ENCODE data around the gene SYCP2. TPM values are rescaled to one million over a fixed set of nuclear protein-coding genes. Genes with fewer than 3 reads are reported as not detected.

Gene SYCP2
- total RNA-seq, 1 experiment from 2014 or later = 0.70 TPM

- Mint-ChIP-seq H3K9me3 (peaks cover 0 to 20% of the 10 kb centered on the region in 2 experiments; a peak in 4 of 5 replicates), H3K27ac (no peak overlapping the region), H3K27me3 (ENCODE audit: low read depth) (peaks cover 20% of the 10 kb centered on the region), H3K4me1 (peaks cover 6 to 11% of the 10 kb centered on the region in 2 experiments), H3K4me3 (no peak overlapping the region), H3K36me3 (ENCODE audit: insufficient read depth in 1 of 3, low read depth in 3 of 3) (no peaks in the 10 kb centered on the region)
- TF ChIP-seq, protein P1, sequence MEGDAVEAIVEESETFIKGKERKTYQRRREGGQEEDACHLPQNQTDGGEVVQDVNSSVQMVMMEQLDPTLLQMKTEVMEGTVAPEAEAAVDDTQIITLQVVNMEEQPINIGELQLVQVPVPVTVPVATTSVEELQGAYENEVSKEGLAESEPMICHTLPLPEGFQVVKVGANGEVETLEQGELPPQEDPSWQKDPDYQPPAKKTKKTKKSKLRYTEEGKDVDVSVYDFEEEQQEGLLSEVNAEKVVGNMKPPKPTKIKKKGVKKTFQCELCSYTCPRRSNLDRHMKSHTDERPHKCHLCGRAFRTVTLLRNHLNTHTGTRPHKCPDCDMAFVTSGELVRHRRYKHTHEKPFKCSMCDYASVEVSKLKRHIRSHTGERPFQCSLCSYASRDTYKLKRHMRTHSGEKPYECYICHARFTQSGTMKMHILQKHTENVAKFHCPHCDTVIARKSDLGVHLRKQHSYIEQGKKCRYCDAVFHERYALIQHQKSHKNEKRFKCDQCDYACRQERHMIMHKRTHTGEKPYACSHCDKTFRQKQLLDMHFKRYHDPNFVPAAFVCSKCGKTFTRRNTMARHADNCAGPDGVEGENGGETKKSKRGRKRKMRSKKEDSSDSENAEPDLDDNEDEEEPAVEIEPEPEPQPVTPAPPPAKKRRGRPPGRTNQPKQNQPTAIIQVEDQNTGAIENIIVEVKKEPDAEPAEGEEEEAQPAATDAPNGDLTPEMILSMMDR (conservative IDR thresholded peaks at IDR 0.05) = no peak
- H4K5ac ChIP-seq (ENCODE audit: insufficient read length, low read depth, low read length) = no peak overlapping the region
- H2AK5ac ChIP-seq (ENCODE audit: insufficient read length, low read length) = no peak overlapping the region
- no peak overlapping the region for H3K18ac ChIP-seq (ENCODE audit: insufficient read length, low read depth, low read length)
- no peak overlapping the region for H3K23ac ChIP-seq (ENCODE audit: insufficient read length, low read depth, low read length)
- H4K91ac ChIP-seq (ENCODE audit: insufficient read length, low read depth, low read length) = no peak overlapping the region
- H3K23me2 ChIP-seq (ENCODE audit: insufficient read length, low read depth, low read length, poor library complexity, severe bottlenecking) = no peaks in the 10 kb centered on the region
- H3T11ph ChIP-seq (ENCODE audit: low read length) = no peak overlapping the region
- no peak overlapping the region for H2BK5ac ChIP-seq (ENCODE audit: insufficient read length, low read length)
- H3K4ac ChIP-seq (ENCODE audit: low read depth, low read length) = no peak overlapping the region
- H3K79me2 ChIP-seq (ENCODE audit: insufficient read depth, low read length) = no peaks in the 10 kb centered on the region
- H2BK120ac ChIP-seq (ENCODE audit: low read depth, low read length, poor library complexity, severe bottlenecking) = no peak overlapping the region
- no peak overlapping the region for H2BK12ac ChIP-seq (ENCODE audit: insufficient read length, low read depth, low read length)
- H2BK15ac ChIP-seq (ENCODE audit: low read depth, low read length) = no peak overlapping the region
- no peaks in the 10 kb centered on the region for H3K9me3 ChIP-seq (ENCODE audit: control insufficient read depth, low read depth, low read length)
- no peaks in the 10 kb centered on the region for H4K20me1 ChIP-seq (ENCODE audit: control insufficient read depth, insufficient read depth, insufficient read length)
- no peak overlapping the region for H3K56ac ChIP-seq (ENCODE audit: insufficient read length, low read depth, low read length)
- WGBS (ENCODE audit: extremely low coverage, insufficient read length, low lambda C conversion rate) = no CpG with 5 or more reads among the region's 7 CpGs
- H3K4me2 ChIP-seq (ENCODE audit: insufficient read depth, insufficient read length, low read length) = no peak overlapping the region
- peak; percentile 14 for DNase-seq
- no peak overlapping the region for H2AFZ ChIP-seq (ENCODE audit: low read length)
- H3K9ac ChIP-seq (ENCODE audit: extremely low read depth, insufficient read length, low read length) = no peak overlapping the region
- H2BK20ac ChIP-seq (ENCODE audit: low read depth, low read length, poor library complexity, severe bottlenecking) = no peak overlapping the region
- no peak overlapping the region for H3K27ac ChIP-seq (ENCODE audit: insufficient read length, low read depth, low read length)
- H3K4me1 ChIP-seq (ENCODE audit: insufficient read depth, low read length) = no peaks in the 10 kb centered on the region
- no peak overlapping the region for H4K8ac ChIP-seq (replicated peaks; ENCODE audit: insufficient read length, low read depth, low read length)
- no peak overlapping the region for H3K14ac ChIP-seq (ENCODE audit: insufficient read depth, low read length)
- H3K27me3 ChIP-seq (ENCODE audit: insufficient read depth, low read length) = no peaks in the 10 kb centered on the region; the same call in 1 of the 2 replicates
- no peaks in the 10 kb centered on the region for H3K79me1 ChIP-seq (ENCODE audit: insufficient read depth, low read depth, low read length, poor library complexity, severe bottlenecking)
Measured at GRCh38 chr20:59821201-59821600, 112.2 kb downstream of the SYCP2 start.

Data from H9 (cell line).